GM12878 (cell line): ENCODE results near the gene CDK15. TPM values are rescaled to one million over a fixed set of nuclear protein-coding genes. Genes with fewer than 3 reads are reported as not detected.

Source experiments
- ATAC-seq: fragments of 200-7000 bp; cut with Tn5 transposase; 3 replicates; pipeline ENCODE4 v1.9.1; 2020; ENCODE audit warnings: mild to moderate bottlenecking, moderate library complexity
- BruUV-seq: library from RNA; stranded (reverse); fragments of 400-500 nt; replicated peaks from 2 replicates; lab custom pipeline; 2021; lab: Mats Ljungman, UMichigan
- CTCF ChIA-PET: fragments of 300-600 bp; sonication (Branson Sonifier 250); formaldehyde crosslinking; extraction: SDS; loops from one replicate; lab custom pipeline; 2021; ENCODE audit warnings: inconsistent platforms; lab: Yijun Ruan, JAX
- POLR2A ChIA-PET: fragments of 350-600 bp; formaldehyde crosslinking; extraction: SDS; loops from one replicate; lab custom pipeline; 2021; ENCODE audit warnings: inconsistent platforms; lab: Charles Lee
- RAD21 ChIA-PET: fragments of 300-600 bp; sonication (Branson Sonifier 250); formaldehyde crosslinking; loops from one replicate; lab custom pipeline; 2023; ENCODE audit warnings: antibody characterized with exemption; ENCODE audit not compliant: unreplicated experiment; lab: Charles Lee
- SMC1A ChIA-PET: fragments of 300-600 bp; sonication (Branson Sonifier 250); formaldehyde crosslinking; loops from one replicate; lab custom pipeline; 2023; ENCODE audit not compliant: unreplicated experiment, uncharacterized antibody; lab: Charles Lee
- DNase-seq: peaks from one replicate; pipeline ENCODE4 v3.0.0-alpha.2; 2011; ENCODE audit warnings: low read depth, low spot score
- FAIRE-seq: peaks from 3 replicates; lab custom pipeline; 2011; peaks lifted over from hg19 to GRCh38; lab: Jason Lieb, UNC
- H2AFZ ChIP-seq: 2 replicates; pipeline ENCODE4 v1.6.0; 2011; ENCODE audit warnings: low read depth, low read length, control low read depth; ENCODE audit not compliant: control insufficient read depth
- H3K27ac ChIP-seq: 2 replicates; pipeline ENCODE4 v1.5.1; 2011; ENCODE audit warnings: control low read depth; ENCODE audit not compliant: control insufficient read depth, insufficient read depth
- H3K27me3 ChIP-seq, 2 experiments: replicated peaks in 1 of 2; 2 replicates each; pipeline versions ENCODE4 v1.6.0 to v1.6.1; 2011; ENCODE audit warnings: low read length in 1 of 2; ENCODE audit not compliant: control insufficient read depth in 2 of 2, insufficient read depth in 2 of 2
- H3K36me3 ChIP-seq, 2 experiments: 2 replicates each; pipeline ENCODE4 v1.5.1; 2011; ENCODE audit warnings: low read length in 1 of 2; ENCODE audit not compliant: control insufficient read depth in 2 of 2, insufficient read depth in 2 of 2
- H3K4me1 ChIP-seq: 2 replicates; pipeline ENCODE4 v1.6.1; 2011; ENCODE audit warnings: mild to moderate bottlenecking, low read length, moderate library complexity, mixed read lengths; ENCODE audit not compliant: control insufficient read depth, insufficient read depth
- H3K4me2 ChIP-seq: 2 replicates; pipeline ENCODE4 v1.6.0; 2011; ENCODE audit warnings: control low read depth; ENCODE audit not compliant: control insufficient read depth, insufficient read depth
- H3K4me3 ChIP-seq: fragments of 200-600 bp; sonication (generic); 2 replicates; pipeline ENCODE4 v1.5.1; 2016
- H3K79me2 ChIP-seq: 2 replicates; pipeline ENCODE4 v1.6.0; 2011; ENCODE audit warnings: low read length; ENCODE audit not compliant: control insufficient read depth, insufficient read depth
- H3K9ac ChIP-seq: 2 replicates; pipeline ENCODE4 v1.8.0; 2011; ENCODE audit warnings: low read length, control low read depth, mixed read lengths; ENCODE audit not compliant: control insufficient read depth, insufficient read depth
- H3K9me3 ChIP-seq: replicated peaks from 3 replicates; pipeline ENCODE4 v1.5.1; 2011; ENCODE audit warnings: mild to moderate bottlenecking, low read length; ENCODE audit not compliant: control insufficient read depth, insufficient read depth
- H4K20me1 ChIP-seq: 2 replicates; pipeline ENCODE4 v1.6.0; 2011; ENCODE audit not compliant: control insufficient read depth, insufficient read depth
- ATF7 ChIP-seq: fragments of 450-650 bp; IDR thresholded peaks from 2 replicates; pipeline ENCODE4 v1.6.1; 2016; ENCODE audit warnings: low read depth, mild to moderate bottlenecking
- BRCA1 ChIP-seq: IDR thresholded peaks from 2 replicates; pipeline ENCODE4 v1.6.1; 2011; ENCODE audit warnings: low read depth, low read length, improper control_type of control experiment
- CBFB ChIP-seq: IDR thresholded peaks from 2 replicates; pipeline ENCODE4 v1.6.1; 2016; ENCODE audit warnings: antibody characterized with exemption, low read depth
- IKZF2 ChIP-seq, 2 experiments: fragments of 450-650 bp; IDR thresholded peaks; 2 replicates each; pipeline ENCODE4 v1.6.1; 2017; ENCODE audit warnings: mild to moderate bottlenecking in 2 of 2, moderate library complexity in 2 of 2
- PML ChIP-seq: IDR thresholded peaks from 2 replicates; pipeline ENCODE4 v1.6.1; 2012; ENCODE audit warnings: low read length, inconsistent platforms
- RB1 ChIP-seq: fragments of 450-650 bp; formaldehyde crosslinking; IDR thresholded peaks from 2 replicates; pipeline ENCODE4 v1.6.1; 2017; ENCODE audit warnings: mild to moderate bottlenecking, borderline replicate concordance
- STAT1 ChIP-seq: fragments of 450-650 bp; conservative IDR thresholded peaks from 2 replicates; pipeline ENCODE4 v1.6.1; 2014; ENCODE audit warnings: antibody characterized with exemption, mild to moderate bottlenecking
- ZNF274 ChIP-seq: IDR thresholded peaks from one replicate; pipeline ENCODE4 v1.8.0; 2011; ENCODE audit not compliant: insufficient read length, insufficient read depth
- ZNF384 ChIP-seq: IDR thresholded peaks from 2 replicates; pipeline ENCODE4 v1.6.1; 2012; ENCODE audit warnings: low read depth, mild to moderate bottlenecking, low read length, improper control_type of control experiment, borderline replicate concordance
- ZZZ3 ChIP-seq: IDR thresholded peaks from 2 replicates; pipeline ENCODE4 v1.6.1; 2011; ENCODE audit warnings: low read depth; ENCODE audit not compliant: control insufficient read depth, insufficient read length
- WGBS: methylation state at CpG from one replicate; pipeline ENCODE4 v1.1.6; 2016; ENCODE audit warnings: low lambda C conversion rate; ENCODE audit not compliant: insufficient replicate concordance, insufficient coverage; ENCODE audit errors: missing lambda C conversion rate; 5-methylcytosine and 5-hydroxymethylcytosine counted together
- in situ Hi-C: fragments of 300-500 bp; cut with MboI; formaldehyde crosslinking; loops from 9 replicates; pipeline ENCODE4 v1.14.3; 2018; ENCODE audit warnings: mixed read lengths
- intact Hi-C: fragments of 100-400 bp; cut with micrococcal nuclease; formaldehyde crosslinking; loops from one replicate; pipeline ENCODE4 v1.14.2; 2022; ENCODE audit not compliant: unreplicated experiment
- polyA plus RNA-seq, 11 experiments: library from polyadenylated mRNA; depleted of rRNA in 4 of 11; unstranded in 6 of 11; stranded (reverse) in 5 of 11; fragments of >200 nt; fragmentation: Nextera tagmentation in 4 of 11; fragmentation: Illumina TruSeq in 1 of 11; extraction: Ambion mirVana in 4 of 11; extraction: Trizol in 1 of 11; gene quantifications; 1 replicate in 1 of 11; 2 replicates in 10 of 11; pipeline versions ENCODE4 v1.2.1 to v1.2.3, GENCODE V29; 2011 to 2016; ENCODE audit warnings: inconsistent platforms in 2 of 11, missing spikeins in 2 of 11, low read depth in 1 of 11
- total RNA-seq, 4 experiments: library from RNA; depleted of rRNA in 3 of 4; stranded (reverse); fragments of >200 nt in 3 of 4; fragmentation: Illumina TruSeq in 1 of 4; extraction: Trizol in 1 of 4; gene quantifications; 2 replicates each; pipeline versions ENCODE4 v1.2.1 to v1.2.3, GENCODE V29; 2013 to 2021
- TF ChIP-seq, protein P1 (sequence below): IDR thresholded peaks from 2 replicates; pipeline ENCODE4 v1.6.1; 2012; ENCODE audit warnings: improper control_type of control experiment, low read depth, low read length; ENCODE audit not compliant: insufficient replicate concordance
- TF ChIP-seq, protein P2 (sequence below): IDR thresholded peaks from 2 replicates; pipeline ENCODE4 v1.6.1; 2011; ENCODE audit warnings: borderline replicate concordance, low read depth, mild to moderate bottlenecking, moderate library complexity, mixed read lengths, low read length; ENCODE audit not compliant: insufficient read depth; ENCODE audit errors: extremely low read length
- TF ChIP-seq, protein P3 (sequence below): fragments of 450-650 bp; IDR thresholded peaks from 2 replicates; pipeline ENCODE4 v1.6.1; 2017; ENCODE audit warnings: low read depth, mild to moderate bottlenecking, moderate library complexity
- TF ChIP-seq, protein P4 (sequence below): fragments of 450-650 bp; IDR thresholded peaks from 2 replicates; pipeline ENCODE4 v1.6.1; 2017; ENCODE audit warnings: borderline replicate concordance

The CDK15 gene
- total and polyA plus RNA-seq, 10 of the 15 experiments (the other 5 are each of a cell fraction or from before 2014, with no cell fraction given): 0.01 to 0.04 TPM; not detected in 8

DNA sequence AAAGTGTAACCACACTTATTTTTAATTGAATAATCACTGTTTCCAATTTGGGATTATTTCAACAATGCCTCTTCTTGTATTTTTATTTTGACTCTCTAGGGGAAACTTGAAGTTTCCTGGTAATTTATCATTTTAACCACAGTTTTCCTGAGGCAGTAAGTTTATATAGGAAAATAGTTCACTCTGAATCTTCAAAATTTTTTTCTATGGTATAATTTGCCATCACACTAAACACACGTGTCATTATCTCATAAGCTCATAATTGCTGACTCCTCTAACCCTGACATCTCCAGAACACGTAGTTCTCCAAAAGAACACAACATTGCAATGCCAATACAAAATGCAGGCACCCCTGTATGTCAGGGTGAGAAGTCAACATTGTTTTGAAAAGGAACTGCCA lies 125.1 kb downstream of the CDK15 start:
- no TSS peak for BruUV-seq
- CTCF ChIA-PET: interaction anchor here (1.4 kb wide), 1 partner anchor 15 kb away, joined by 3 read pairs; no protein-coding TSS in a partner anchor
- WGBS: 4% methylated on average over 2 of the region's 2 CpGs
- H3K4me3 ChIP-seq: no peak overlapping the region
- intact Hi-C loops: no loop called here
- TF ChIP-seq ZNF274: no peak
- TF ChIP-seq CBFB: no peak
- no peak for TF ChIP-seq STAT1
- no peak for TF ChIP-seq BRCA1
- TF ChIP-seq, protein P1, sequence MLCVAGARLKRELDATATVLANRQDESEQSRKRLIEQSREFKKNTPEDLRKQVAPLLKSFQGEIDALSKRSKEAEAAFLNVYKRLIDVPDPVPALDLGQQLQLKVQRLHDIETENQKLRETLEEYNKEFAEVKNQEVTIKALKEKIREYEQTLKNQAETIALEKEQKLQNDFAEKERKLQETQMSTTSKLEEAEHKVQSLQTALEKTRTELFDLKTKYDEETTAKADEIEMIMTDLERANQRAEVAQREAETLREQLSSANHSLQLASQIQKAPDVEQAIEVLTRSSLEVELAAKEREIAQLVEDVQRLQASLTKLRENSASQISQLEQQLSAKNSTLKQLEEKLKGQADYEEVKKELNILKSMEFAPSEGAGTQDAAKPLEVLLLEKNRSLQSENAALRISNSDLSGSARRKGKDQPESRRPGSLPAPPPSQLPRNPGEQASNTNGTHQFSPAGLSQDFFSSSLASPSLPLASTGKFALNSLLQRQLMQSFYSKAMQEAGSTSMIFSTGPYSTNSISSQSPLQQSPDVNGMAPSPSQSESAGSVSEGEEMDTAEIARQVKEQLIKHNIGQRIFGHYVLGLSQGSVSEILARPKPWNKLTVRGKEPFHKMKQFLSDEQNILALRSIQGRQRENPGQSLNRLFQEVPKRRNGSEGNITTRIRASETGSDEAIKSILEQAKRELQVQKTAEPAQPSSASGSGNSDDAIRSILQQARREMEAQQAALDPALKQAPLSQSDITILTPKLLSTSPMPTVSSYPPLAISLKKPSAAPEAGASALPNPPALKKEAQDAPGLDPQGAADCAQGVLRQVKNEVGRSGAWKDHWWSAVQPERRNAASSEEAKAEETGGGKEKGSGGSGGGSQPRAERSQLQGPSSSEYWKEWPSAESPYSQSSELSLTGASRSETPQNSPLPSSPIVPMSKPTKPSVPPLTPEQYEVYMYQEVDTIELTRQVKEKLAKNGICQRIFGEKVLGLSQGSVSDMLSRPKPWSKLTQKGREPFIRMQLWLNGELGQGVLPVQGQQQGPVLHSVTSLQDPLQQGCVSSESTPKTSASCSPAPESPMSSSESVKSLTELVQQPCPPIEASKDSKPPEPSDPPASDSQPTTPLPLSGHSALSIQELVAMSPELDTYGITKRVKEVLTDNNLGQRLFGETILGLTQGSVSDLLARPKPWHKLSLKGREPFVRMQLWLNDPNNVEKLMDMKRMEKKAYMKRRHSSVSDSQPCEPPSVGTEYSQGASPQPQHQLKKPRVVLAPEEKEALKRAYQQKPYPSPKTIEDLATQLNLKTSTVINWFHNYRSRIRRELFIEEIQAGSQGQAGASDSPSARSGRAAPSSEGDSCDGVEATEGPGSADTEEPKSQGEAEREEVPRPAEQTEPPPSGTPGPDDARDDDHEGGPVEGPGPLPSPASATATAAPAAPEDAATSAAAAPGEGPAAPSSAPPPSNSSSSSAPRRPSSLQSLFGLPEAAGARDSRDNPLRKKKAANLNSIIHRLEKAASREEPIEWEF: no peak
- no peak for TF ChIP-seq PML
- no peak for TF ChIP-seq ATF7
- TF ChIP-seq, protein P2, sequence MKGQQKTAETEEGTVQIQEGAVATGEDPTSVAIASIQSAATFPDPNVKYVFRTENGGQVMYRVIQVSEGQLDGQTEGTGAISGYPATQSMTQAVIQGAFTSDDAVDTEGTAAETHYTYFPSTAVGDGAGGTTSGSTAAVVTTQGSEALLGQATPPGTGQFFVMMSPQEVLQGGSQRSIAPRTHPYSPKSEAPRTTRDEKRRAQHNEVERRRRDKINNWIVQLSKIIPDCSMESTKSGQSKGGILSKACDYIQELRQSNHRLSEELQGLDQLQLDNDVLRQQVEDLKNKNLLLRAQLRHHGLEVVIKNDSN: no peak
- TF ChIP-seq IKZF2 (IDR thresholded peaks at IDR 0.05): no peak
- no peak for TF ChIP-seq ZNF384
- no peak for TF ChIP-seq RB1
- TF ChIP-seq, protein P3, sequence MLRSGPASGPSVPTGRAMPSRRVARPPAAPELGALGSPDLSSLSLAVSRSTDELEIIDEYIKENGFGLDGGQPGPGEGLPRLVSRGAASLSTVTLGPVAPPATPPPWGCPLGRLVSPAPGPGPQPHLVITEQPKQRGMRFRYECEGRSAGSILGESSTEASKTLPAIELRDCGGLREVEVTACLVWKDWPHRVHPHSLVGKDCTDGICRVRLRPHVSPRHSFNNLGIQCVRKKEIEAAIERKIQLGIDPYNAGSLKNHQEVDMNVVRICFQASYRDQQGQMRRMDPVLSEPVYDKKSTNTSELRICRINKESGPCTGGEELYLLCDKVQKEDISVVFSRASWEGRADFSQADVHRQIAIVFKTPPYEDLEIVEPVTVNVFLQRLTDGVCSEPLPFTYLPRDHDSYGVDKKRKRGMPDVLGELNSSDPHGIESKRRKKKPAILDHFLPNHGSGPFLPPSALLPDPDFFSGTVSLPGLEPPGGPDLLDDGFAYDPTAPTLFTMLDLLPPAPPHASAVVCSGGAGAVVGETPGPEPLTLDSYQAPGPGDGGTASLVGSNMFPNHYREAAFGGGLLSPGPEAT: no peak
- TF ChIP-seq ZZZ3: no peak
- TF ChIP-seq, protein P4, sequence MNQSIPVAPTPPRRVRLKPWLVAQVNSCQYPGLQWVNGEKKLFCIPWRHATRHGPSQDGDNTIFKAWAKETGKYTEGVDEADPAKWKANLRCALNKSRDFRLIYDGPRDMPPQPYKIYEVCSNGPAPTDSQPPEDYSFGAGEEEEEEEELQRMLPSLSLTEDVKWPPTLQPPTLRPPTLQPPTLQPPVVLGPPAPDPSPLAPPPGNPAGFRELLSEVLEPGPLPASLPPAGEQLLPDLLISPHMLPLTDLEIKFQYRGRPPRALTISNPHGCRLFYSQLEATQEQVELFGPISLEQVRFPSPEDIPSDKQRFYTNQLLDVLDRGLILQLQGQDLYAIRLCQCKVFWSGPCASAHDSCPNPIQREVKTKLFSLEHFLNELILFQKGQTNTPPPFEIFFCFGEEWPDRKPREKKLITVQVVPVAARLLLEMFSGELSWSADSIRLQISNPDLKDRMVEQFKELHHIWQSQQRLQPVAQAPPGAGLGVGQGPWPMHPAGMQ: no peak
- H3K4me1 ChIP-seq: no peaks in the 10 kb centered on the region
- no peak overlapping the region for H3K4me2 ChIP-seq
- no peaks in the 10 kb centered on the region; a peak in 1 of 4 replicates for H3K27me3 ChIP-seq
- in situ Hi-C loops: no loop called here
- RAD21 ChIA-PET: no interaction called here
- DNase-seq (no peak), ATAC-seq (no peak), FAIRE-seq (no peak)
- no peaks in the 10 kb centered on the region; the same call in 2 of the 3 replicates for H3K9me3 ChIP-seq
- no peaks in the 10 kb centered on the region for H3K36me3 ChIP-seq
- SMC1A ChIA-PET: no interaction called here
- no peaks in the 10 kb centered on the region for H4K20me1 ChIP-seq
- H3K27ac ChIP-seq: no peak overlapping the region
- POLR2A ChIA-PET: no interaction called here
- H2AFZ ChIP-seq: no peak overlapping the region
- no peaks in the 10 kb centered on the region for H3K79me2 ChIP-seq
- H3K9ac ChIP-seq: no peak overlapping the region
